GM19438 (cell line): ENCODE data around the gene LYSMD2.

Experiments
- ATAC-seq: cut with Tn5 transposase; IDR thresholded peaks from one replicate; pipeline ENCODE4 v1.9.1; 2021; ENCODE audit warnings: low read depth; ENCODE audit not compliant: unreplicated experiment

The LYSMD2 gene

DNA sequence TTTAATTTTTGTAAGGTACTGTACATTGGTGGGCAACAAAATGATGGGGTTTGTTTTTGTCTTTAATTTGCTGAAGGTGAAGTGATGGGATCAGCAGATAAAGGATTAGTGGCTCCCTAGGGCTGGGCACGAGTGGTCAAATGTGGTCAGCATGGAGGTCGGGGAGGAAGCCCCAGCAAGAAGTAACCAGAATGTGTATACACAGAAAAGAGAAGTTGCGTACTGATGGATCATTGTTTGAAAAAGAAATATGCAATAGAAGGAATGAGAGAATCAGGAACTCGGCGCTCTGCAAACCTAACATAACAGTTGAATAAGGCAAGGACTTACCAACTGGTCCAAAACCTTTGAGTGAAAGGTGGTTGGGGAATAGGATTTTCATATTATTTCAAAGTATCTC, 15.4 kb upstream of the LYSMD2 start:
- ATAC-seq = no peak

DNA sequence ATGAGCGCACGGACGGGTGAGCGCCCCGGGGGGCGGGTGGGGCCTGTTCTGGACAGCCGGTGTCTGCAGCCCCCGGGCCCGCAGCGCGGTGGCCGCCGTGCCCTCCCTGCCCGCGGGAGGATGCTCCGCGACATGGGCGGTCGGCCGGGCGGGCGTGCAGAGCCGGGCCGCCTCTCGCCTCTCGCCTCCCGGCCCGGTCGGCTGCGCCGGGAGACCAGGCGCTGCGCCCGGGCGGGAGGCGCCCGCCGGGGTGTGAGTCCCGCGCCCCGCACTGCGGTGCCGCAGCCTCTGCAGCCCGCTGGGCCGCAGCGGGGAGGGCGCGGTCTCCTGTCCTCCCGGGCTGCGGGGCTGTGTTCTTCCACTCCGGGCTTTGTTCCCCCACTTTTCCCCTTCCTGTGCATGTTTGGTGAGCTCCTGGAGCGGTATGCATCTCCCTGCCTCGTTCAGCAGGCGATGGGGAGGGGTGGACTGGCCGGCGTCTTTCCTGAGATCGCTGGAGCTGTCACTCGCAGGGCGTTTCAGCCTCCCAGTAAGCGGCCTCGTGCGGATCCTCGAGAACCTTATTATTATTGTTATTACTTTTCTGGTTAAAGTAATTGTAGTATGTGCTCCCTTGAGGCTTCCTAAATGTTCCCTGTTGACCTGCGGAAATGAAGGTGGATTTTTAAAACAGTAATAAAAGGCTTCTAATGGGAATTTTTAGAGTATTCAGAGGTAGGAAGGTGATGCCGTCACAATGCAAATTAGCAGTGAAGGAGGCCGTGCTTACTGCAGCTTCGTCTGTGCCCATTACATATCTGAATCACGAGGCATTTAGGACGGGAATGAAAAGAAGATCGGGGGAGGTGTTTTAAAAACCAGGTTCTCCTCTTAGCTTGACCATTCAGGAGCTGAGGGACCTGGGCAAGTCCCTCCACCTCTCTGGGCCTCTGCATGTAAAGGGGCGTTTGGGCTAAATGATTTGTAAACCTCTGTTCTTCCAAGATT, 14.5 kb upstream of the LYSMD2 start:
- ATAC-seq = peak; percentile 30

DNA sequence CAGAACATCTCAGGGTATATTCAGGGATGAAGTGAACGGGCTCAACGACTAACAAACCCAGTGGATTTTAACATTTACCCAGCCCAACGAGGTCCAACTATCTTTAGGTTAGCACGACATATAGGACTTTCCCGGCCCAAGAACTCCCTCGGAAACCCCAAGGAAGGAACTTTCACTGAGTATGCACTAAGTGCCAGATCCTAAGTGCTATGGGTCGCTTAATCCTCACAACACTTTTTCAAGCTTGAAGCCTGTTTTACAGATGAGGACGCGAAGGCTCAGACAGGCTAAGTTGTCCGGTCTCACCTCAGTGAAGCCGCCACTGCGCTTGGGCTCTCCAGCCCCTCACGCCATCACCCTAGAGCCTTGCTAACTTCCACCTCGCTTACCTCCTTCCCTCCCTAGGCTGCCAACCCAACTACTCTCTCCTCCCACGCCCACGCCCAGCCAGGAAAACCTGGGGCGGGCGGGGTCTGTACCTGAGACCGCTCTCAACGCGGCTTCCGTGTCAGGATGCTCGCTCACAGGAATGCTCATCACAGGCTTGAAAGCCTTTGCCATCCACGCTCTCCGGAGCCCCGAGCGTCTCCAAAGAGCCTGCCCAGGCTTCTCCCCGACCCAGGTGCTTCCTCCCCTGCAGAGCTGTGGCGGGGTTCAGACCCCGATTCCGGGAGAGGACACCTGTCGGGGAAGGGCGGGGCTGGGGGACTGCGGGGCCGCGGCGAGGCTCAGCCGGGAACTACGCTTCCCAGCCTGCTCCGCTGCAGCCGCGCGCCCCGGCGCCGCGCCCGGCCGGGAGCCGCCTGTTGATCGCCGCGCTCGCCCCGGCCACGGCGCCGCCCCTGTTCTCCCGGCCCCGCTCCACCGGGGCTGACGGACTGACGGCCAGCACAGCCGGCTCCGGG, 13.6 kb upstream of the LYSMD2 start, which contains the start of gene TMOD2:
TSS of gene TMOD2 (plus strand) at position 806 of the 905 bp plus-strand sequence. CDS start 14,845 bp downstream, outside the sequence.
- peak; percentile 77 for ATAC-seq

GRCh38 chr15:51750186-51750585, 12.7 kb upstream of the LYSMD2 start:
- no peak for ATAC-seq

DNA sequence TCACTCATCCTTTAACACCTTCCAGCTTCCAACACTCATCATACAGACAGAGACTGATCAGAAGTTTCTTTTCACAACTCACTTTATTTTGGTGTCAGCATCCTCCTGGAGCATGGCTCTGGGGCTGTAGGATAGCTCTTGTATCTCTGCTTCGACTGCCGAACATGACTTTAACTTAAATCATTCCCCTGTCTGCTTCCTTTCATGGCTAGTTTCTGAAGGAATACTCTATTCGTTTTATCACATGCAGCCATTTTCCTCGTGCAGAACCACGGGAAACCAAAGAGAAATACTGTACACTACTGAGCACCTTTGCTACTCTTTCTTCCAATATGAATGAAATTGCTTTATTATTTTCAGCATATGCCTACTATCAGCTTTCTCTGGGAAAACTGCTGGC, 11.9 kb upstream of the LYSMD2 start:
- no peak for ATAC-seq

DNA sequence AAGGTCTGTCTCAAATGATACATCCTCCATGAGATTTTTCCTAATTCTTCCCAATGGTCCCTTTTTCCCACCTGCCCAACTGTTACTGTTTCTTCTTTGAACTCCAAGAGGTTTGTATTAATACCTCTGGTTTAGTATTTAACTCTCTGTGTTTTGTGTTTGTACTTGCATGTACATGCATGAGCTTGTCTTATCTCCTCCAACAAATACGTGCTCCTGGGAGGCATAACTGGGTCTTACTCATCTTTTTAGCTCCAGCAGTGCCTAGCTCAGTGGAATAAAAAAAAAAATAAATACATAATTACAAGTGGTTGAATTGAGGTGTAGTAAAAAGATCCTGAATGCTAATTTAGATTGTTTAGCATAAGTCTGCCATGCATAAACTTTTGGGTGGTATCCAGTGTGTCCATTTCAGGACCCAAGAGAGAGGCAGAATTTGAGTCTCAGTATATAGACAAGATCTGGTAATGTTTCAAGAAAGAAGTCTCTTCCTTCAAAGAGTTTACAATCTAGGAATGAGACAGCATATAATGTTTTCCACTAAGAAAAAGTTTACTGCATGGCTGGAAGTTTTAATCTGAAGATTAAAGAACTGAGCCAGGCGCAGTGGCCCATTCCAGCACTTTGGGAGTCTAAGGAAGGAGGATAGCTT, 1.7 kb upstream of the LYSMD2 start:
- ATAC-seq = no peak

DNA sequence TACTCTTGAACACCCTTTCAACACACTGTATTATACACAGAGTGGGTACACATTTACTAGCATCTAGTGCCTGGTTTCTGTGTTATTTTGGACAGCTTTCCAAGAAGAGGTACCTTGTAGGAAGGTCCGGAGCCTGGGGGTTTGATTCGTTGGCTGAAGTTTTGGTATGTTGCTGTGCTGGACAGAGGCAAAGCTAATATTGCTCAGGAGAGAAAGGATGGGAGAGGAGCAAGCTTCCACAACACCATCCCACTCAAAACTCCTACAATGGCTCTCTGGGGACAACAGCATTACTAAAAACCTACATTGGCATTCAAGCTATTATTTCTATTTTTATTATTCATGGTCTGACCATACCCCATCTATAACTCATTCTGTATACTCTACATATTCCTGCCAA, 1.1 kb upstream of the LYSMD2 start:
- no peak for ATAC-seq

DNA sequence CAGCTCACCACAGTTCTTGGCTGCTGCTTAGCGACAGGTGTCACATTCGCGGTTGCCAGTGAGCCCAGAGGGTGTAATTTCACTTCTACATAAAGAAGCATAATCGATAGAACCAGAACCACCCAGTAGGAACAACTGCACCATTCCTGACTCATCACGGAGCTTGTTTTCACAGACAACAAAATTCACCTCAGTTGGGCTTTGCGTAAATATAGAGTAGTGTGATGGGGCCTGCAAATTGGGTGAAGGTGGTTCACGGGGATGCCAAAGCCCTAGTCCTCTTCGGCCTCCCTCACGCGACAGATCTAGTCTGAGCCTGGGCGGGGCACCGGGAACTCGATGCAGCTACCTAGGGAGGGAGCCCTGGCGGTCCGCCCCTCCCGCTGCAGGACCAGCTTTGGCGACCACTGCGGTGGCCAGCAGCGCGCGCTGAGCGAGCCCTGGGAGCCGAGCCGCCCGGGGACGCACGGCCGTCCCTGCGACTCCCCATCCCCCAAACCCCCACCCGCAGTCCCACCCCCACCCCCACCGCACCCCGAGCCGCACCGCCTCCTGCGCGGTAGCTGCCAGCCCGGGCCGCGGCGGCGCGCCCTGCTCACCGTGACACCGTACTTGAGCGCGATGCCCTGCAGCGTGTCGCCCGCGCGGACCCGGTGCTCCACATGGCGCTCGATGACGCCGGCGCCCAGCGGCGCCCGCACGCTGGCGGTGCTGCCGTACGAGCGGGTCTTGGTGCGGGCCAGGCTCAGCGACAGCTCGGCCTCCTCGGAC, 519 bp downstream of the LYSMD2 start:
- ATAC-seq = peak; percentile 39

DNA sequence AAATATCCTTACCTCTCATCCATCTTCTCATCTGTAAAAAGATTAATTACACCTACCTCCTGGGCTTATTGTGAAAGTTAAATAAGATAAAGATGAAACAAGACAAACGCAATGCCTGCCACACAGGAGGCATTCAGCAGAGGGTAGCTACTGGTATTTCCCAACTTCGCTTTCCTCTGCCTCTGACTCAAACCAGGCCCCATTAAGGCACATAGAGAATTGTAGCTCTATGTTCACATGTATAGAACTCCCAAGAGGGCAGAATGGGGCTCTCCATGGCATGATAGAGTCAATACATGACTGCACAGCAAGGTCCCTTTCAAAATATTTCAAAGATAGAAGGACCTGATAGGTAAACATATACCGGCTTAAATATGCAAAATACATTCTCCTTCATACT, 1.4 kb downstream of the LYSMD2 start:
- no peak for ATAC-seq

GRCh38 chr15:51735228-51736010, 2.0 kb downstream of the LYSMD2 start:
- ATAC-seq = no peak

DNA sequence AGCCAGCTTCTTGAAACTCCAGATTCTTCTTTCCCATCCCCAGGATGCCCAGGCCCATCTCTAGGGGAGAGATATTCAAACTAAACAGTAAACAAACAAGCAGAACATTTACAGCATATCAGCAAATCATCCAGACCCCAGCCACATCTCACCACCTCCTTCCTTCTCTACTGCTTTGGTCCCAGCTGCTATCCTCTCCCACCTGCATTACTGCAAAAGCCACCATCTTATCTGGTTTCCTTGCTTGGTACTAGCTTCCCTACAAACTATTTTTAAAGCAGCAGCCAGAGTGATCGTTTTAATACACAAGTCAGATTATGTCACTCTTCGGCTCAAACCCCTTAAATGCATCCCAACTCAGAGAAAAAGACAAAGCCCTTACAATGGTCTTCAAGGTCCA, 4.8 kb downstream of the LYSMD2 start:
- ATAC-seq = no peak

DNA sequence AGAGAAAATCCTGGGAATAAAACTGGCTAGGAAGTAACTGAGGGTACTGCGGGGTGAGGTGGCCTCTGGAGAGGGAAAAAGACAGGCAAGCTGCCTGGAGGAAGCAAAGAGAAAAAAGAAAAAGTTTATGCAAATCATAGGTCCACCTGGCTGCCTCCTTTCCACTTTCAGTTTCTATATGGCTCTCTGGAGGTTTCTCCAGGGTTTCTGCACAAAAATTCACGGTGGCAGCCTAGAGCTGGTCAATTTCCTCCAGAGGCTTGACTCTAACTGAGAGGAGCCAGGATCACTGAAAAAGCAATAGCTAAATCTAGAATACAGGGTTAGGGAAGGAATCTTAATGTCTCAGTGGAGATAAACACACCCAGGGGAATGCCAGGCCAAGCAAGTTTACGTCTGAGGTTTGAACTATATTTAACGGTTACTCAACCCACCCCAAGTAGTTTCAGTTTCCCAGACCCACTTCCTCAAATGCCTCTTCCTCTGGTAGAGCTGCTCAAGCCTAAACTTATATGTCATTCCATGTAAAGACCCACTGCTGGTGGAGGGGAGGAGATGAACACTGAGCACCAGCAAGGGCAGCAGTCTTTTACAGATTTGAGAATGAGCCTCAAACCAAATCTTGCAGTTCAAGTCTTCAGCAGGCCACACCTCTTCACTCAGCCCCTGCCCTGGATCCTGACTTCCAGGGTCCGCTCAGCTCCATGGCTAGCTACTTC, 5.7 kb downstream of the LYSMD2 start:
- peak; percentile 67 for ATAC-seq

DNA sequence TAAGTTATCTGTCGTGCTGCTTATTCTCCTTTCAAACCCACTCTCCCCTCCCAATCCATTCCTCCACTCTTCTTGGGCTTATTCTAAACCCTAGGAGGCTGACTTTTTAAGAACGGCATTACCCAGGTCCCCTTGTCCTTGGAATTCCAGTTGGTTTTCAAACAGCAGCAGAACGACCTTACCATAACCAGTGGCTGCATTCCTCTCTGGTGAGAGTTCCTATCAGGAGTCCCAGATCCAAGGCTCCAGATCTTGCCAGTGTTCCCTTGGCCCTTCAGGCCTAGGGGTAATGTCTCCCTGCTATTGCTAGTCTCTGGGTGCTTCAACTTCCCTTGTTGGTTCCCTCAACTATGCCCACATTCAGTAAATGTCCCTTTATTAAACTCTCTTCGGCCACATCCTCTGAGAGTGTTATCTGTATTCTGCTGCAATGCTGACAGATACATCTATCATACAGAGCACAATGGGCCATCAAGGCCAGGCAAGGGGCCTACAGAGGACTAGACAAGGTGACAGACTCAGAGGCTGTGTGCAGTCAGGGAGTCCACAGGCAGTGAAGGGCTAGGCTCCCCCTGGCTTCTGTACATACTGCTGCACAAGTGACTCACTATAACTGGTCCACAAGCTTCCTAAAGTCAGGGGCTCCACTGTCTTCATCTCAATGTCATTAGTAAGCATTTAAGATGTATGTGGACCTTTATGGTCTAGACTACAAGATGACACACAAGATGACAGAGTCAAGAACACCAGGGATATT, 10.1 kb downstream of the LYSMD2 start:
- ATAC-seq = no peak

GRCh38 chr15:51726302-51727073, 11.0 kb downstream of the LYSMD2 start:
- ATAC-seq = peak; percentile 78

GRCh38 chr15:51724673-51725072, 12.8 kb downstream of the LYSMD2 start:
- no peak for ATAC-seq

DNA sequence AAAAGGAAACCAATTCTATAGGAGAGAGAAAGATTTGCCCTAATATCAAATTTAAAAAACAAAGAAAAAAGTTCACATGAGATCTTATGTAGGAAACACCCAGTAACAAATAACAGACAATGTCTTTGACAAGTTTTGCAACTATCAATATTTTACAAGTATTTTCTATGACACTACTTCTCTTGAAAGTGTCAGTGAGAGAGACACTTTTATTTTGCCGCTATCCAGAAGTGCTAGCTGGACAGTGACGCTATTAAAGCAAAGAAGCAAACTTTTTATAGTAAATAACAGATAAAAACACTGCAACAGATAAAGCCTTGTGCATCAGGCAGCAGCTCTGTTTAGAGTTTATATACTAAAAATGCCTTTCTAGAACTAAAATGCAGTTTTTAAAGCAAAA, 13.3 kb downstream of the LYSMD2 start:
- no peak for ATAC-seq
